MM.1S (cell line): Measurements from ENCODE around the gene LCTL.

Experiments
- DNase-seq: peaks from one replicate; pipeline ENCODE4 v3.0.0-alpha.2; 2015
- H2AFZ ChIP-seq: fragments of 300-600 bp; sonication (generic); 2 replicates; pipeline ENCODE4 v1.6.0; 2016; ENCODE audit warnings: antibody characterized with exemption, low read length
- H3F3A ChIP-seq: fragments of 300-600 bp; sonication (generic); 2 replicates; pipeline ENCODE4 v1.6.1; 2016; ENCODE audit warnings: mild to moderate bottlenecking, antibody characterized with exemption, low read length, moderate library complexity, mixed read lengths; ENCODE audit not compliant: insufficient read depth
- H3K27ac ChIP-seq: fragments of 300-600 bp; sonication (generic); 2 replicates; pipeline ENCODE4 v1.5.1; 2016; ENCODE audit warnings: mild to moderate bottlenecking, low read length
- H3K27me3 ChIP-seq: fragments of 300-600 bp; sonication (generic); replicated peaks from 2 replicates; pipeline ENCODE4 v1.6.0; 2016; ENCODE audit warnings: low read length; ENCODE audit not compliant: insufficient read depth
- H3K36me3 ChIP-seq: fragments of 300-600 bp; sonication (generic); replicated peaks from 2 replicates; pipeline ENCODE4 v1.6.1; 2016; ENCODE audit warnings: mild to moderate bottlenecking, low read length, mixed read lengths; ENCODE audit not compliant: insufficient read depth
- H3K4me1 ChIP-seq: fragments of 300-600 bp; sonication (generic); 2 replicates; pipeline ENCODE4 v1.6.1; 2016; ENCODE audit warnings: low read length, mixed read lengths
- H3K4me2 ChIP-seq: fragments of 300-600 bp; sonication (generic); 2 replicates; pipeline ENCODE4 v1.6.0; 2016; ENCODE audit warnings: low read depth, low read length
- H3K4me3 ChIP-seq: fragments of 300-600 bp; sonication (generic); 2 replicates; pipeline ENCODE4 v1.5.1; 2016; ENCODE audit warnings: low read length, mixed read lengths
- H3K79me2 ChIP-seq: fragments of 300-600 bp; sonication (generic); 2 replicates; pipeline ENCODE4 v1.6.1; 2016; ENCODE audit warnings: mixed run types, low read length, mixed read lengths
- H3K9ac ChIP-seq: fragments of 300-600 bp; sonication (generic); 2 replicates; pipeline ENCODE4 v1.6.1; 2016; ENCODE audit warnings: low read length, mixed read lengths
- H3K9me2 ChIP-seq: fragments of 300-600 bp; sonication (generic); replicated peaks from 2 replicates; pipeline ENCODE4 v1.6.1; 2016; ENCODE audit warnings: mild to moderate bottlenecking, low read length, mixed read lengths; ENCODE audit not compliant: insufficient read depth
- H3K9me3 ChIP-seq: fragments of 300-600 bp; sonication (generic); replicated peaks from 2 replicates; pipeline ENCODE4 v1.6.1; 2016; ENCODE audit warnings: mild to moderate bottlenecking, low read length, mixed read lengths; ENCODE audit not compliant: insufficient read depth
- H4K20me1 ChIP-seq: fragments of 300-600 bp; sonication (generic); 2 replicates; pipeline ENCODE4 v1.6.1; 2016; ENCODE audit warnings: mild to moderate bottlenecking, low read length, moderate library complexity, mixed read lengths; ENCODE audit not compliant: insufficient read depth
- EZH2 ChIP-seq: fragments of 300-600 bp; sonication (generic); optimal IDR thresholded peaks from 2 replicates; pipeline ENCODE3; 2017; ENCODE audit warnings: low read depth, mild to moderate bottlenecking, antibody characterized with exemption, low read length, mixed read lengths
- EZH2phosphoT487 ChIP-seq: fragments of 300-600 bp; sonication (generic); IDR thresholded peaks from 2 replicates; pipeline ENCODE4 v1.6.1; 2018; ENCODE audit warnings: antibody characterized with exemption, low read length
- TF ChIP-seq, protein P1 (sequence below): fragments of 300-600 bp; sonication (generic); IDR thresholded peaks from 2 replicates; pipeline ENCODE4 v1.5.1; 2016; ENCODE audit warnings: antibody characterized with exemption, low read length, mixed read lengths

LCTL gene

DNA sequence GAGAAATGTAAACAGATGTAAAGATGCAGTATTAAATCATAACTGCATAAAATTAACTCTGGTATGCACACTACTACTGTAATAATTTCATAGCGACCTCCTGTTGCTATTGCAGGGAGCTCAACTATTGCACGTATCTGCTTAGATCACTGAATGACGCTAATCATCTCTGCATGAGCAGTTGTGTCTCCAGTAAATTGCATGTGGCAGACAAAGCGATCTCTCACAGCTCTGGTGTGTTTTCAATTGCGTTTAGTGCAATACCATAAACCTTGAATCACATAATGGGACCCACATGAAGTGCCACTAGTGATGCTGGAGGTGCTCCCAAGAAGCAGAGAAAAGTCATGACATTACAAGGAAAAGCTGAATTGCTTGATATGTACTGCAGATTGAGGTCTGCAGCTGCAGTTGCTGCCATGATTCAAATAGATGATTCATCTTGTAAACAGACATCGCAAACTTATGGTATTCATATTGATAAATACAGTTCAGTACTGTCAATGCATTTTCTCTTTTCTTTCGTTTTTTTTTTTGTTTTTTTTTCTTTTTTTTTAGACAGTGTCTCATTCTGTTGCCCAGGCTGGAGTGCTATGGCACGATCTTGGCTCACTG, 30.2 kb upstream of the LCTL start:
- TF ChIP-seq EZH2phosphoT487 (no peak), EZH2 (no peak)
- TF ChIP-seq, protein P1, sequence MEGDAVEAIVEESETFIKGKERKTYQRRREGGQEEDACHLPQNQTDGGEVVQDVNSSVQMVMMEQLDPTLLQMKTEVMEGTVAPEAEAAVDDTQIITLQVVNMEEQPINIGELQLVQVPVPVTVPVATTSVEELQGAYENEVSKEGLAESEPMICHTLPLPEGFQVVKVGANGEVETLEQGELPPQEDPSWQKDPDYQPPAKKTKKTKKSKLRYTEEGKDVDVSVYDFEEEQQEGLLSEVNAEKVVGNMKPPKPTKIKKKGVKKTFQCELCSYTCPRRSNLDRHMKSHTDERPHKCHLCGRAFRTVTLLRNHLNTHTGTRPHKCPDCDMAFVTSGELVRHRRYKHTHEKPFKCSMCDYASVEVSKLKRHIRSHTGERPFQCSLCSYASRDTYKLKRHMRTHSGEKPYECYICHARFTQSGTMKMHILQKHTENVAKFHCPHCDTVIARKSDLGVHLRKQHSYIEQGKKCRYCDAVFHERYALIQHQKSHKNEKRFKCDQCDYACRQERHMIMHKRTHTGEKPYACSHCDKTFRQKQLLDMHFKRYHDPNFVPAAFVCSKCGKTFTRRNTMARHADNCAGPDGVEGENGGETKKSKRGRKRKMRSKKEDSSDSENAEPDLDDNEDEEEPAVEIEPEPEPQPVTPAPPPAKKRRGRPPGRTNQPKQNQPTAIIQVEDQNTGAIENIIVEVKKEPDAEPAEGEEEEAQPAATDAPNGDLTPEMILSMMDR: no peak
- H4K20me1 ChIP-seq: no peaks in the 10 kb centered on the region
- H3K27ac ChIP-seq: no peak overlapping the region

DNA sequence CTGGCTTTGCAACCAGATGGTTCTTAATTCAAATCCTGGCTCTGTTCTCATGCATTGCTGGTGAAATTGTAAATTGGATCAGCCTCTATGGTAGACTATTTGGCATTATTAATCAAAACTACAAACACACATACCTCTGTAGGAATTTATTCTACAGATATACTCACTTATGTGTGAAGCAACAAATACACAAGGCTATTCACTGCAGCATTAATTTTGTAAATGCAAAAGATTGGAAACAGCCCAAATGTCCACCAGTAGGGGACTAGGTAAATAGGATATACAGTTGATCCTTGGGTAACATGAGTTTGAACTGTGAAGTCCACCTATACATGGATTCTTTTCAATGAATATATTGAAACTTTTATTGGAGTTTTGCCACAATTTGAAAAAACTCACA, 29.5 kb upstream of the LCTL start:
- no peak overlapping the region for H3K9ac ChIP-seq
- no peak overlapping the region for H2AFZ ChIP-seq
- no peaks in the 10 kb centered on the region for H3K4me1 ChIP-seq
- H3K9me2 ChIP-seq: no peaks in the 10 kb centered on the region
- no peaks in the 10 kb centered on the region for H4K20me1 ChIP-seq
- no peaks in the 10 kb centered on the region for H3K27me3 ChIP-seq
- H3K4me2 ChIP-seq: no peak overlapping the region
- H3K36me3 ChIP-seq: no peaks in the 10 kb centered on the region
- H3K79me2 ChIP-seq: no peaks in the 10 kb centered on the region
- no peak overlapping the region for H3K4me3 ChIP-seq
- H3F3A ChIP-seq: no peaks in the 10 kb centered on the region
- no peak for DNase-seq
- no peak overlapping the region for H3K27ac ChIP-seq
- H3K9me3 ChIP-seq: no peaks in the 10 kb centered on the region
- no peak for TF ChIP-seq EZH2
- TF ChIP-seq EZH2phosphoT487: no peak
- TF ChIP-seq, protein P1: no peak

More for the DNA sequence above, 30.2 kb upstream of the LCTL start:
- no peak overlapping the region for H2AFZ ChIP-seq
- no peaks in the 10 kb centered on the region for H3K79me2 ChIP-seq
- H3K27me3 ChIP-seq: no peaks in the 10 kb centered on the region
- no peak overlapping the region for H3K9ac ChIP-seq
- no peaks in the 10 kb centered on the region for H3K36me3 ChIP-seq
- no peaks in the 10 kb centered on the region for H3K9me2 ChIP-seq
- H3K4me1 ChIP-seq: no peaks in the 10 kb centered on the region
- DNase-seq: no peak
- no peak overlapping the region for H3K4me2 ChIP-seq
- H3K4me3 ChIP-seq: no peak overlapping the region
- no peaks in the 10 kb centered on the region for H3K9me3 ChIP-seq
- H3F3A ChIP-seq: no peaks in the 10 kb centered on the region

DNA sequence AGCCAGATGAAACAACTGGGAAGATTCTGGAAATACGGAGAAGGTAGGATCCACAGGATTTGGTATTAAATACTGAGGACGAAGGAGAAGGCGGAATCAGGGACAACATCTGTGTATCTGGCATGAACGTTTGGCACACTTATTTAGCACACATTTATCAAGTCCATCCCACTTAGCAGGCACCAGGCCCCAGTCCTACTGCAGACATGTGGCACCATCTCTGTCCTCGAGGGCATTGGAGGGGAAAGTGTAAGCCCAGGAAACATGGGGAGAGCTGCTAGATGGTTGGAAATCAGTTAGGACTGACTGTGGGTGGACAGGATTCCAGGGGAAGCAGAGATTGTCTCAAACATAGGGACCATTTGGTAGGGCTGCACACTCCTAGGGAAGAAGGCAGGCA, 29.0 kb upstream of the LCTL start:
- no peaks in the 10 kb centered on the region for H3K36me3 ChIP-seq
- no peaks in the 10 kb centered on the region for H3K9me2 ChIP-seq
- H3K4me3 ChIP-seq: no peak overlapping the region
- H3K79me2 ChIP-seq: no peaks in the 10 kb centered on the region
- no peak overlapping the region for H3K9ac ChIP-seq
- no peak for DNase-seq
- H3K9me3 ChIP-seq: no peaks in the 10 kb centered on the region
- no peak overlapping the region for H2AFZ ChIP-seq
- TF ChIP-seq EZH2: no peak
- TF ChIP-seq EZH2phosphoT487: no peak
- TF ChIP-seq, protein P1: no peak
- no peaks in the 10 kb centered on the region for H3F3A ChIP-seq
- H3K4me2 ChIP-seq: no peak overlapping the region
- H3K27me3 ChIP-seq: no peaks in the 10 kb centered on the region
- H3K4me1 ChIP-seq: no peaks in the 10 kb centered on the region
- H3K27ac ChIP-seq: no peak overlapping the region
- no peaks in the 10 kb centered on the region for H4K20me1 ChIP-seq
